Activated CD4-positive, alpha-beta T cell treated with anti-CD3 and anti-CD28 coated beads, Interleukin-2, amount 10 ng/mL, durations not matched to agents 7 days and 5 days (primary cell): ENCODE results near the gene ANKS1B. TPM values are rescaled to one million over a fixed set of nuclear protein-coding genes. Genes with fewer than 3 reads are reported as not detected.

ENCODE experiments used
- CTCF ChIA-PET: fragments of 350-600 bp; sonication (Branson Sonifier 250); formaldehyde crosslinking; loops from one replicate; lab custom pipeline; 2021; ENCODE audit warnings: antibody characterized with exemption; lab: Charles Lee
- POLR2A ChIA-PET: fragments of 350-600 bp; sonication (Branson Sonifier 250); formaldehyde crosslinking; loops from one replicate; lab custom pipeline; 2021; ENCODE audit warnings: antibody characterized with exemption; lab: Charles Lee
- DNase-seq: peaks from one replicate; pipeline ENCODE4 v3.0.0-alpha.2; 2020
- H3K27ac Mint-ChIP-seq: one replicate; pipeline ENCODE4 v1.8.0; 2021; ENCODE audit warnings: mild to moderate bottlenecking, moderate library complexity, mixed read lengths
- H3K27me3 Mint-ChIP-seq: one replicate; pipeline ENCODE4 v1.8.0; 2021; ENCODE audit warnings: mixed read lengths
- H3K36me3 Mint-ChIP-seq: one replicate; pipeline ENCODE4 v1.8.0; 2021; ENCODE audit warnings: low read depth, mixed read lengths
- H3K4me1 Mint-ChIP-seq: one replicate; pipeline ENCODE4 v1.8.0; 2021; ENCODE audit warnings: mixed read lengths
- H3K4me3 Mint-ChIP-seq: one replicate; pipeline ENCODE4 v1.8.0; 2021; ENCODE audit warnings: mild to moderate bottlenecking, moderate library complexity, mixed read lengths
- H3K9me3 Mint-ChIP-seq: one replicate; pipeline ENCODE4 v1.8.0; 2021; ENCODE audit warnings: mixed read lengths
- total RNA-seq, 2 experiments: library from RNA; stranded (reverse); gene quantifications; one replicate each; pipeline ENCODE4 v1.2.3, GENCODE V29; 2021

Gene ANKS1B
- total RNA-seq, 2 experiments from 2014 or later = 0.17 to 0.25 TPM

- no peaks in the 10 kb centered on the region for H3K27me3 Mint-ChIP-seq
- CTCF ChIA-PET = no interaction called here
- no peak overlapping the region for H3K4me3 Mint-ChIP-seq
- peaks cover 17% of the 10 kb centered on the region for H3K4me1 Mint-ChIP-seq
- DNase-seq = no peak
- POLR2A ChIA-PET = no interaction called here
- H3K9me3 Mint-ChIP-seq = no peaks in the 10 kb centered on the region
- no peak overlapping the region for H3K27ac Mint-ChIP-seq
- peaks cover 59% of the 10 kb centered on the region for H3K36me3 Mint-ChIP-seq
Measured at GRCh38 chr12:98696036-98696646, 1288.6 kb downstream of the ANKS1B start.

DNA sequence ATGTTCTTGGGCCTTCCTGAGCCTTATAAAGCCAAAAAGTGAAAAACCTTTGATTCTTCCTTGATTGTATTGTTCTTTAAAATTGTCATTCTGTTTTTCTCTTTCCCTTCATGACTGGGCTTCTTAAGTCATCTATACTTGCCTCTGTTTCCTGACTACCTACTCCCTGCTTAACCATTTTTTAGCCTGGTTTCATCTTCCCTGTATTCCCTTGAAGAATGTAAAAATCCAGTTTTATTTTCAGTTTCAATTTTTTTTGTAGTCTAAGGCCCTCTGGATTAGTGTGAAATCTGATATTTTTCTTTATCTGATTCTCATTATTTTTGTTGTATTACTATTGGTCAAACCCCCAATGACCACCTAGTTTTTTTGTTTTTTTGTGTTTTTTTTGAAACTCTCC is 1293.4 kb downstream of the ANKS1B start:
- Mint-ChIP-seq H3K9me3 (no peaks in the 10 kb centered on the region), H3K4me3 (no peak overlapping the region), H3K27ac (no peak overlapping the region), H3K36me3 (peaks cover 63% of the 10 kb centered on the region), H3K27me3 (no peaks in the 10 kb centered on the region), H3K4me1 (peaks cover 10% of the 10 kb centered on the region)
- DNase-seq = no peak
- ChIA-PET CTCF (interaction anchor here (0.5 kb wide), 1 partner anchor 81 kb away, joined by 3 read pairs; no protein-coding TSS in a partner anchor), POLR2A (interaction anchor here (0.7 kb wide), 1 partner anchor 1259 kb away, joined by 3 read pairs; no protein-coding TSS in a partner anchor)

DNA sequence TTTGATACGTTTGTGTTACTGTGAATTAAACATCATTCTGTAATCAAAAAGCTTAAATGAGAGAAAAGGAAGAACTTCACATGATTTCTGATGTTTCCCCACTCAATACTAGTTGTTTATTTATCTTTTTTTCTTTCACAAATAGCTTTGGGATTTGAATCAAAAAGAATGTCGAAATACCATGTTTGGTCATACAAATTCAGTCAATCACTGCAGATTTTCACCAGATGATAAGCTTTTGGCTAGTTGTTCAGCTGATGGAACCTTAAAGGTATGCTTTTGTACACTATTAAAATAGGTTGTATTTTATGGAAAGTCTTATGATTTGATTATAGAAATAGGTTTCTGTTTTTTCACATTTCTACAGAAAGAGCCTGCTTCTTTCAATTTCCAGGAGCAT is 1298.1 kb downstream of the ANKS1B start:
- H3K27me3 Mint-ChIP-seq = no peaks in the 10 kb centered on the region
- H3K27ac Mint-ChIP-seq = no peak overlapping the region
- peaks cover 58% of the 10 kb centered on the region for H3K36me3 Mint-ChIP-seq
- no peak overlapping the region for H3K4me3 Mint-ChIP-seq
- no peak for DNase-seq
- no peaks in the 10 kb centered on the region for H3K9me3 Mint-ChIP-seq
- CTCF ChIA-PET = no interaction called here
- peaks cover 3% of the 10 kb centered on the region for H3K4me1 Mint-ChIP-seq
- POLR2A ChIA-PET = interaction anchor here (0.6 to 0.7 kb wide), 2 partner anchors 13 to 1814 kb away, joined by 3 read pairs; no protein-coding TSS in a partner anchor

Other genes with a start within 250 kb of the ANKS1B start
- gene BLTP3B, start 157.9 kb upstream of the ANKS1B start, total RNA-seq = 10 to 100 TPM; 18.0 to 19.8 TPM
- 10 to 100 TPM; 27.6 to 33.8 TPM for gene ACTR6, start 215.9 kb upstream of the ANKS1B start, total RNA-seq